DND-41 (cell line): Measurements from ENCODE around the gene BAG5.

ENCODE experiments used
- ATAC-seq: fragments of 200-7000 bp; cut with Tn5 transposase; 3 replicates; pipeline ENCODE4 v1.9.1; 2021; ENCODE audit warnings: low read depth; ENCODE audit not compliant: insufficient read depth
- DNase-seq: peaks from one replicate; pipeline ENCODE4 v3.0.0-alpha.2; 2020
- H2AFZ ChIP-seq: 2 replicates; pipeline ENCODE4 v1.6.0; 2012; ENCODE audit warnings: low read depth, low read length
- H3K27ac ChIP-seq: 2 replicates; pipeline ENCODE4 v1.5.1; 2012; ENCODE audit warnings: low read length, inconsistent platforms
- H3K27me3 ChIP-seq: fragments of 200-600 bp; sonication (generic); 2 replicates; pipeline ENCODE4 v1.6.0; 2012; ENCODE audit warnings: low read length, mild to moderate bottlenecking, inconsistent platforms; ENCODE audit not compliant: insufficient read depth, poor library complexity
- H3K36me3 ChIP-seq: 2 replicates; pipeline ENCODE4 v1.5.1; 2012; ENCODE audit warnings: low read length, inconsistent platforms; ENCODE audit not compliant: insufficient read depth
- H3K4me1 ChIP-seq: 2 replicates; pipeline ENCODE4 v1.5.1; 2012; ENCODE audit warnings: mild to moderate bottlenecking, low read length; ENCODE audit not compliant: insufficient read depth
- H3K4me2 ChIP-seq: 2 replicates; pipeline ENCODE4 v1.6.0; 2012; ENCODE audit warnings: mild to moderate bottlenecking, moderate library complexity, low read length, inconsistent platforms; ENCODE audit not compliant: insufficient read depth
- H3K4me3 ChIP-seq, 2 experiments: fragments of 200-600 bp in 1 of 2; shearing (Covaris generic) in 1 of 2; 2 replicates each; pipeline ENCODE4 v1.5.1; 2012 to 2016; ENCODE audit warnings: inconsistent platforms in 2 of 2, low read length in 2 of 2, mild to moderate bottlenecking in 2 of 2, low read depth in 1 of 2, moderate library complexity in 1 of 2
- H3K79me2 ChIP-seq: 2 replicates; pipeline ENCODE4 v1.6.0; 2012; ENCODE audit warnings: low read length, inconsistent platforms; ENCODE audit not compliant: insufficient read depth
- H3K9ac ChIP-seq: 2 replicates; pipeline ENCODE4 v1.6.0; 2012; ENCODE audit warnings: low read depth, mild to moderate bottlenecking, inconsistent platforms, low read length, moderate library complexity
- H3K9me3 ChIP-seq: 2 replicates; pipeline ENCODE4 v1.5.1; 2012; ENCODE audit warnings: low read length, moderate library complexity, mild to moderate bottlenecking, inconsistent platforms; ENCODE audit not compliant: insufficient read depth, severe bottlenecking
- H4K20me1 ChIP-seq: 2 replicates; pipeline ENCODE4 v1.6.0; 2012; ENCODE audit warnings: low read length; ENCODE audit not compliant: insufficient read depth
- EZH2 ChIP-seq: IDR thresholded peaks from 3 replicates; pipeline ENCODE4 v1.6.1; 2012; ENCODE audit warnings: borderline replicate concordance, low read depth, mild to moderate bottlenecking, moderate library complexity, low read length, inconsistent platforms; ENCODE audit not compliant: severe bottlenecking
- TF ChIP-seq, protein P1 (sequence below): IDR thresholded peaks from 2 replicates; pipeline ENCODE4 v1.5.1; 2012; ENCODE audit warnings: borderline replicate concordance, low read length, moderate library complexity, mild to moderate bottlenecking; ENCODE audit not compliant: poor library complexity, severe bottlenecking; ENCODE audit errors: extremely low read depth

Gene BAG5

GRCh38 chr14:103541709-103542604 lies 20.5 kb downstream of the BAG5 start:
- H3K4me3 ChIP-seq, result no peak overlapping the region
- H3K36me3 ChIP-seq, result no peaks in the 10 kb centered on the region
- H2AFZ ChIP-seq, result no peak overlapping the region
- H3K9me3 ChIP-seq, result no peaks in the 10 kb centered on the region
- TF ChIP-seq, protein P1, sequence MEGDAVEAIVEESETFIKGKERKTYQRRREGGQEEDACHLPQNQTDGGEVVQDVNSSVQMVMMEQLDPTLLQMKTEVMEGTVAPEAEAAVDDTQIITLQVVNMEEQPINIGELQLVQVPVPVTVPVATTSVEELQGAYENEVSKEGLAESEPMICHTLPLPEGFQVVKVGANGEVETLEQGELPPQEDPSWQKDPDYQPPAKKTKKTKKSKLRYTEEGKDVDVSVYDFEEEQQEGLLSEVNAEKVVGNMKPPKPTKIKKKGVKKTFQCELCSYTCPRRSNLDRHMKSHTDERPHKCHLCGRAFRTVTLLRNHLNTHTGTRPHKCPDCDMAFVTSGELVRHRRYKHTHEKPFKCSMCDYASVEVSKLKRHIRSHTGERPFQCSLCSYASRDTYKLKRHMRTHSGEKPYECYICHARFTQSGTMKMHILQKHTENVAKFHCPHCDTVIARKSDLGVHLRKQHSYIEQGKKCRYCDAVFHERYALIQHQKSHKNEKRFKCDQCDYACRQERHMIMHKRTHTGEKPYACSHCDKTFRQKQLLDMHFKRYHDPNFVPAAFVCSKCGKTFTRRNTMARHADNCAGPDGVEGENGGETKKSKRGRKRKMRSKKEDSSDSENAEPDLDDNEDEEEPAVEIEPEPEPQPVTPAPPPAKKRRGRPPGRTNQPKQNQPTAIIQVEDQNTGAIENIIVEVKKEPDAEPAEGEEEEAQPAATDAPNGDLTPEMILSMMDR, result no peak
- no peak for TF ChIP-seq EZH2
- no peak overlapping the region for H3K27ac ChIP-seq
- H3K27me3 ChIP-seq, result no peaks in the 10 kb centered on the region
- DNase-seq (no peak), ATAC-seq (no peak)
- peaks cover 52% of the 10 kb centered on the region for H4K20me1 ChIP-seq
- no peak overlapping the region for H3K9ac ChIP-seq
- H3K4me1 ChIP-seq, result no peaks in the 10 kb centered on the region
- H3K79me2 ChIP-seq, result no peaks in the 10 kb centered on the region
- H3K4me2 ChIP-seq, result no peak overlapping the region

GRCh38 chr14:103540821-103541708 lies 21.4 kb downstream of the BAG5 start:
- Histone ChIP-seq H4K20me1 (peaks cover 54% of the 10 kb centered on the region), H3K27ac (no peak overlapping the region), H3K4me2 (no peak overlapping the region), H3K36me3 (peaks cover 4% of the 10 kb centered on the region; the same call in 1 of the 2 replicates), H2AFZ (no peak overlapping the region), H3K4me1 (no peaks in the 10 kb centered on the region), H3K9ac (no peak overlapping the region), H3K4me3 (no peak overlapping the region), H3K79me2 (no peaks in the 10 kb centered on the region), H3K27me3 (no peaks in the 10 kb centered on the region), H3K9me3 (no peaks in the 10 kb centered on the region)
- ATAC-seq, result no peak
- TF ChIP-seq, protein P1, result no peak
- no peak for TF ChIP-seq EZH2
- DNase-seq, result no peak

GRCh38 chr14:103539056-103539825 lies 23.2 kb downstream of the BAG5 start:
- TF ChIP-seq, protein P1, result no peak
- TF ChIP-seq EZH2, result no peak
- Histone ChIP-seq H3K4me1 (no peaks in the 10 kb centered on the region), H3K79me2 (no peaks in the 10 kb centered on the region), H3K27me3 (no peaks in the 10 kb centered on the region), H2AFZ (no peak overlapping the region), H3K9me3 (no peaks in the 10 kb centered on the region), H3K4me3 (no peak overlapping the region), H3K4me2 (no peak overlapping the region), H3K9ac (no peak overlapping the region), H3K36me3 (peaks cover 19% of the 10 kb centered on the region), H4K20me1 (peaks cover 68% of the 10 kb centered on the region), H3K27ac (no peak overlapping the region)
- DNase-seq (no peak), ATAC-seq (peak; percentile 8; the same call in 1 of the 3 replicates)
